GM19240 (cell line): ENCODE data around the gene TAL2.

Source experiments
- DNase-seq: peaks from one replicate; pipeline ENCODE4 v3.0.0; 2011; ENCODE audit warnings: low spot score; ENCODE audit not compliant: insufficient read length

Gene TAL2

DNA sequence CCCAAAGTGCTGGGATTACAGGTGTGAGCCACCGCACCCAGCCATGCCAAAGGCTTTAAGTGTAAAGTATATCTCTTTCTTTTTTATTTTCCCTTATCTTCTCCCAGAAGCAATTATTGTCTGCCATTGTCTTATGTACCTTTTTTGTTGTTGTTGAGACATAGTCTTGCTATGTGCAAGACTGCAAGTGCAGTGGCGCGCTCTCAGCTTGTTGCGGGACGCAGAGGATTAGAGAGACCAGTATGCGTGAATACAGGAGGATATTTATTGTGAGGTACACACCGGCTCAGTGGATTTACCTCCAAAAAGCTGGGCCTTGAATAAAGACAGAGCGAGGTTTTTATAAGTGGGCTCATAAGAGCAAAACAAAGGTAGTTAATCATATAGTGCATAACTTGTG is 43.9 kb downstream of the TAL2 start:
- DNase-seq: no peak

DNA sequence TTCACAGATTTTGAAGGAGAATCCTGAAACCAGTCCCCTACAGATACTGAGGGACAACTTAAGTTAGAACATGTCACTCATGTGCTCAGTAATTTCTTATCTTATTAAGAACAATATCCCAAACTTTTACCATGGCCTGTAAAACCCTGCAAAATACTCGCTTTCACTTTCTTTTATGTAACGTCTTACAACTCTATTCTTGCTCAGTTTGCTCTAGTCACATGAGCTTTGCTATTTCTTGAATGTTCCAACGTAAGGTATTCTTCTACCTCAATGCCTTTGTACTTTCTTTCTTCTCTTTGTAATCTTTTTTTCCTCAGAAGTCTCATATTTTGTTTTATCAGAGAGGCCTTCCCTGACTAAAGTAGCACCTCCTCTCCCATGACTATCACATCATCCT is 46.1 kb downstream of the TAL2 start:
- DNase-seq: no peak

DNA sequence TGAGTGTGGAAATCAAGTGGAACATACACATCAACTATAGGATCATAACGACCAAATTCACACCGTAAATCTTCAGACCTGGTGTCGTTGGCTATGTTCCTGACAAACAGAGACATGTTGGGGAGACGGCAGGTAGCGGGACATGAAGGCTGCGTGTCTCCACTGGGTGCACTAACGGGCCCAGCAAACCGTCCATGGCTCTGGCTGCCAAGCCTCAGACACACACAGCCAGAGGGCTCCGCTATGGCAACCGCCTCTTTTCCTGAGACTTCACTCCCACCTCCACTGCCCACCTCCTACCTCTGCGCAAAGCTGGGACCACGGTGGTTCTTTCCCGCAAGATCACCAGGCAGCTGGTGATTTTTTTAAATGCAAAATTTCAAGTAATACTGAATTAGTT is 48.4 kb downstream of the TAL2 start:
- DNase-seq: no peak

DNA sequence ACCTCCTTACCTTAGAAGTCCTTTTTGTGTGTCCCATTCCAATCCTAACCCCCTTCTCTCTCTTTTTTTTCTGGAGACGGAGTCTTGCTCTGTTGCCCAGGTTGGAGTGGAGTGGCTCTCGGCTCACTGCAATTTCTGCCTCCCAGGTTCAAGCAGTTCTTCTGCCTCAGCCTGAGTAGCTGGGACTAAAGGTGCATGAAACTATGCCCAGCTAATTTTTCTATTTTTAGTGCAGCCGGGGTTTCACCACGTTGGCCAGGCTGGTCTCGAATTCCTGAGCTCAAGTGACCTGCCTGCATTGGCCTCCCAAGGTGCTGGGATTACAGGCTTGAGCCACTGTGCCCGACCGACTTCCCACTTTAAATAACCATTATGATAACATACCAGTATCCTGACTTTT is 49.6 kb downstream of the TAL2 start:
- no peak for DNase-seq

DNA sequence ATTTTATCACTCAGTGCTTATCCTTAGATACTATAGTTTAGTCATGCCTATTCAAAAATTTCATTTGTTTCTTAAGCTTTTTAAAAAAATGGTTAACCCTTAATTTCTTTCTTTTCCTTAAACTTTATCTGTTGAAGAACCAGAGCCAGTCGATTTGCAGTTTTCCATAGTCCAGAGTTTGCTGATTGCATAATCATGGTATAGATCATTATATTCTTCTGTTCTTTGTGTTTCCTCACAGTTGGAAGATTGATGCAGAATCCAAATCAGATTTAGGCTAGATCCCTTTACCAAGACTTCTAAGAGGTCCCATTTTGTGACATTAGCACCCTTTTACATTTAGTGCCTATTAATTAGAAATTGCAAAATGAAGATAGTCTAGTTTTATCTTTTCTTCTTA is 50.0 kb downstream of the TAL2 start:
- no peak for DNase-seq
